GM18867 (cell line): Measurements from ENCODE around the gene SLC25A1.
"Not testable (repeated sequence)": the region's sequence is repeated elsewhere in the genome, so short reads cannot be mapped to it uniquely, and the experiment has no call there.

Experiments used
- ATAC-seq: cut with Tn5 transposase; IDR thresholded peaks from one replicate; pipeline ENCODE4 v1.9.1; 2021; ENCODE audit warnings: mild to moderate bottlenecking, moderate library complexity; ENCODE audit not compliant: unreplicated experiment

Gene SLC25A1

GRCh38 chr22:19207401-19207808, 28.9 kb upstream of the SLC25A1 start:
- no peak for ATAC-seq

DNA sequence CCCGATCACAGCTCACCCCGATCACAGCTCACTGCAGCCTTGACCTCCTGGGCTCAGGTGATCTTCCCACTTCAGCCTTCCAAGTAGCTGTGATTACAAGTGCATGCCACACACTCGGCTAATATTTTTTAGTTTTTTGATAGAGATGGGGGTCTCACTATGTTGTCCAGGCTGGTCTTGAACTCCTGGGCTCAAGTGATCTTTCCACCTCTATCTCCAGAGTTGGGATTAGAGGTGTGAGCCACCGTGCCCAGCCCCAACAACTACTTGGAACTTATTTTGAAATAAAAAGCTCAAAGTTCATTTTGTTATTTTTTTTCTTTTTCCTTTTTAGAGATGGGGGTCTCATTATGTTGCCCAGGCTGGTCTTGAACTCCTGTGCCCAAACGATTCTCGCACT, 27.8 kb upstream of the SLC25A1 start:
- no peak for ATAC-seq

DNA sequence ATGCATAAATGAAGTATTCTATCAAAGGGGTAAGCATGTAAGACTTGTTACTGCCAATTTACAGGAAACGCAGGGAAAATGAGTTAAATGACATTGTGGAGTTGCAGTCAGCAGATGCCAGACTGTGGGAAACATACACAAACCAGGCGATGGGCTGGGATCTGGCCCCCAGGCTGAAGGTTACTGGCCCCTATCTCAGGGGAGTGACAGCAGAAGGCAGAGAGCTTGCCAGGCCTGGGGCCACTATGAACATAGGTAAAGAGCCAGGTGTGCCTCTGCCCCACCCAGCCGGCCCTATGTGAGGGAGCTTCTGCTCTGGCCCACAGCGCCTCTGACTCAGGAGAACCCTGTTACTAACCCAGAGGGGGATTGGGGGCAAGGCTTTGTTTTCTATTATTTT, 26.1 kb upstream of the SLC25A1 start:
- ATAC-seq = no peak

GRCh38 chr22:19203834-19204233, 25.3 kb upstream of the SLC25A1 start:
- no peak for ATAC-seq

- ATAC-seq = not testable (repeated sequence)
Measured at GRCh38 chr22:19202799-19203186, 24.3 kb upstream of the SLC25A1 start.

DNA sequence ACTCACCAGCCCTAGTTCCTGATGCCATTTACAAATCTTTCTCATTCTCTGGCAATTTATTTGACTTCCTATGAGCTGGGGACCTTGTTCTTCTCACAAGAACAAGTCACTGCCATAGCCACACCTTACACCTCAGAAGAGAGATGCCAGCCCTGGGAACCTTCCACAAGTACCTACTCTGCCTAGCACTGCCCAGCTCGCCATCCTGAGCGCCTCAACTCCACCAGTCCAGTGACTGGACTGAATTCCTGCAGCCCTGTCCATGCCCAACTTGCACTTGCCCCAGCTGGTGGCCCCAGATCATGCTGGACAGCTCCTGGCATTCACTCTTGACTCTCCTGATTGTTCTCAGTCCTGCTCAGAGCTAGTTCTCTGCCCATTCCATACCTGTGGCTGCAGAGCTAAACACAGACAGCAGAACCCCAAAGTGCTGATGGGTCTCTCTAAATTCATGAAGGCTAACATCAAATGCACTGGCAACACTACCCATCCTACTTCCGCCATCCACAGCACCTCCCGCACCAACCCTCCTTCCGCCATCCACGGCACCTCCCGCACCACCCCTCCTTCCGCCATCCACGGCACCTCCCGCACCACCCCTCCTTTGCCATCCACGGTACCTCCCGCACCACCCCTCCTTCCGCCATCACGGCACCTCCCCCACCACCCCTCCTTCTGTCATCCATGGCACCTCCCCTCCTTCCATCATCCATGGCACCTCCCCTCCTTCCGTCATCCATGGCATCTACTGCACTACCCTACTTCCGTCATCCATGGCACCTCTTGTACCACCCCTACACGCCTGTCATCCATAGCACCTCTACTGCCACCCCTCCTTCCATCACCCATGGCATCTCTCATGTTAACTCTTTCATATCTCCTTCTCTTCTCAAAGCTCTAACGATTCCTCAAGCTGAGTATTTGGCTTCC, 23.6 kb upstream of the SLC25A1 start:
- no peak for ATAC-seq

DNA sequence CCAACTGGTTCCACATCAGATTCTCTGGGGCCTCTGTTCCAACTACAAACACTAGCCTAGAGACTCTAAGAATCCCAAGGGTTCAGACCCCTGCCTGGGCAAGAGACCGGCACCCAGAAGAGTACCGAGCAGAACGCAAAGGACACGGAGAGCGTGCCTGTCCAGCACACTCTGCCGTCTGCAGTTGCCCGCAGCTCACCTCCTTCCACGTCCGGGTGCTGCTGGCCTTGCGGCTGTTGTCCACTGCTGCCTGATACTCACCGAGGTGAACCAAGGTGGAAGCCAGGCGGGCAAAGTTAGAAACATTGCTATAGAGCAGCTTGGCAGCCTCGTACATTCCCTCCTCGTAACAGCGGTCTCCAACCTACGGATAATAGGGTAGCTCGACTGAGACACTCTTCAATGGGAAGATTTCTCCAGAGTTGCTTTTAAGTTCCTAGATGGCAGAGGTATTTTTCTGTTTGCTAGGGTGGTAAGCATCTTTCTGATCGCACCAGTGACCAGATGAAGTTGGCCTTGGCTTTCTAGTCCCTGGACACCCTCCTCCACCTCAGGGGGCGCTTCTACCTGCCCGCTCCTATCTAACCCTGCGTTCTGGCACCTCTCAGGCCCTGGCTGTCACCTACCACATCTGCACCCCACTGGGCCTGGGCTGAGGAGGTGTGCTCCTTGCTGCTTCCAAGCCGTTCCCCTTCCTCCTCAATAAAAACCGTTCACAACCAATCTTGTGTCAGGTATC, 22.8 kb upstream of the SLC25A1 start:
- no peak for ATAC-seq

- no peak for ATAC-seq
Measured at GRCh38 chr22:19199479-19199878, 20.9 kb upstream of the SLC25A1 start.

DNA sequence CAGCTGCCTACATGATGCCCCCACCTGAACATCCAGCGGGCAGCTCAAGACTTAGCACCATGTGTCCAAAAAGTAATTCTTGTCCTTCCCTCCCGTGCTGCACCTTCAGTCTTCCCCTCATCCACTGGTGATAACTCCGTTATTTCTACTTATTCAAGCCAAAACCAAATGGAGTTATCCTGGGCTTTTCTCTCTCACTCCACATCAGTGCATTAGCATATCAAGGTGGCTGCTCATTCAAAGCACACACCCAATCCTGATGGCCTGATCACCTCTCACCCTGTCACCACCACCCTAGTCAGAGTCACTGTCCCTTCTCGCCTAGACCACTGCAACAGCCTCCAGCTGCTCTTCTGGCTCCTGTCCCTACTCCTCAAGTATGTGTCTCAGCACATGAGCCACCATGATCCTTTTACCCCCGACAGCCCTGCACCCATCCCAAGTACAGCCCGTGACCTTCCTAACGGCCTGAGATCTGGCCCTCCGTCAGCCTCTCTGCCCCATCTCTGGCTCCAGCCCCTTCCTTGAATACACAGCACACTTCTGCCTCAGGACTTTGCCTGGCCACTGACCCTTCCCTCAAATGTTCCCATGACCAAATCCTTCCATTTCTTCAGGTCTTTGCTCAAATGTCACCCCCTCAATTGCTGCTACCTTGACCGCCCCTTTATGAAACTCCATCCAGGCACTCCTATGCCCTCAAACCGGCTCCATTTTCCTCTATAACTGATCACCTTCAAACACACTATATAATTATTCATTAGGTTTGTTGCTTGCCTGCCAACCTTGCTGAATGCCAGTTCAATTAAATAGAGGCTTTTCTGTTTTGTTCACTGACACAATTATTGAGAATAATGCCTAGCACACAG, 19.7 kb upstream of the SLC25A1 start:
- no peak for ATAC-seq

DNA sequence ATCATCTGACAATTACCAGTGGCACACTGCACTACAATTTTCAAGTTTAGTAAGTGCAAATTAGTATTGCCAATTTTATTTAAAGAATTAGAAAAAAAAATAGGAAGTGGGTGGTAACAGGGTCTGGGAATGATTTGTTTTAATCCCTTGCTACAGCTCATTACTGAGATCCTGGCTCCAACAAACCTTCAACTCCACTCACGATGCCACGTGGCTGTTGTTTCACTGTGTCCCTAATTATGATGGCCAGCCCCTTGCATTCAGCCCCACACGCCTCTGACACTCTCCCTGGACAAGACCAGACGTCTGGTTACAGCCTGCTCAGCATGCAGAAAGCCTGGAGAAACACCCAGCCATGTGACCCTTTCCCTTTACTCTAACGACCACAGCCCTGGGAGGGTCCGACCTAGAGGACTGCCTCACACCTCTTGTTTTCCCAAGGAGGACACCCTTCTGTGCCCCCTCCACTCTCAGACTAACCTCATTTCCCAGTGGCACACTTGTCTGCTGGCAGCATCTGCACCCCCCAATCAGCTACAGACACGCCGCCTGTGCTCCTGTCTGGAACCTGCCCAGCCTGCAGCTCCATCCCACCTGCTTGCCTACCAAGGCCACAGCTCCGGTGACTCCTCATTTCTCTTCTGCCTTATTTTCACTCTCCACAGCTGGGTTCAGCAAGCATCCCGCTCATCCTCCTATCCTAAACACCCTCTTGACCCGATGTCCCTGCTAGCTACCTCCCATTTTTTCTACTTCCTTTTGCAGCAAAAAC, 18.5 kb upstream of the SLC25A1 start:
- ATAC-seq = no peak

DNA sequence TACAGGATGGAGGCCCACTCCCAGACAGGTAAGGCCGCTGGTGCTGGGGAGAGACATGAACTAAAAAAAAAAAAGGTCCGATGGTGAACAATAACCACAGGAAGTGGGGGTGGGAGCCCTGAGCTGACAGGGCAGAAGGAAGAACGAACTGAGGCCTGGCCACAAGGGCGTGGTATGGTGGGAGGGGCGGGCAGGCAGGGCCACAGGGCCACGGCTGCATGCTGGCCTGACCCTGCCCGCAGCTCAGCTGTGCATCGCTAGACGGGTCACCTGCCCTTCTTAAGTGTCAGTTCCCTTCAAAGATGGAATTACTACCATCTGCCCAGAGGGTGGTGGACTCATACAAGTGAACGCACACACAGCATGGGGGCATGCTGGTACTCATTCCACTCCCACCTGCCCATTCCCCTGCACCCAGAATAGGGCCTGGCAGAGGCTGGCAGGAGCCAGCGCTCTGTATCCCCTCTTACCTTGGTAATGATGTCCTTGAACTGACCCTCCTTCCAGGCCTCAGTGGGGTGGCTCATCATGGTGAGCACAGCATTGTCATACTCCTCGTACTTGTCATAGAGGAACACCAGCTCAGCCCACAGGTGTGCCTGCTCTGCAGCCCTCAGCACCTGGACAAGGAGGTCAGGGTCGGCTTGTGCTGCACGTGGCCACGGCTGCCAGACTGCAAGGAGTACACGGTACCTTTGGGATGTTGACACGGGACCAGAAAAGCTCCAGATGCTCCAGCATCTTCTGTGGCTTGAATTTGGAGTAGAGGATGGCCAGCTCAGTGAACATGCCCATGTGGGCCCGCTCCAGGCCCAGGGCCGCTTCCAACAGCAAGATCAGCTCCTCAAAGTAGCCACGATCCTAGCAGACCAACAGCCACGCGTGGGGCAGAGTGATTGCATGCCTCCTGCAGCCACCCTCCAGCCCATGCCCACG, 17.5 kb upstream of the SLC25A1 start:
- ATAC-seq = no peak

- no peak for ATAC-seq
Measured at GRCh38 chr22:19194766-19195536, 16.4 kb upstream of the SLC25A1 start.

DNA sequence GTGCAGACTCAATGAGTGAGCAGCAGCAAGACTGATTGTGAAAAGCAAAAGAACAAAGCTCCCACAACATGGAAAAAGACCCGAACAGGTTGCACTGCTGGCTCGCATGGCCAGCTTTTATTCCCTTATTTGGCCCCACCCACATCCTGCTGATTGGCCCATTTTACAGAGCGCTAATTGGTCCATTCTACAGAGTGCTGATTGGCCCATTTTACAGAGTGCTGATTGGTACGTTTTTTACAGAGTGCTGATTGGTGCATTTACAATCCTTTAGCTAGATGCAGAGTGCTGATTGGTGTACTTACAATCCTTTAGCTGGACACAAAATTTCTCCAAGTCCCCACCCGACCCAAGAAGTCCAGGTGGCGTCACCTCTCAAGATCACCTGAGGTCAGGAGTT, 15.3 kb upstream of the SLC25A1 start:
- ATAC-seq = no peak

GRCh38 chr22:19187716-19188563, 9.4 kb upstream of the SLC25A1 start:
- no peak for ATAC-seq

DNA sequence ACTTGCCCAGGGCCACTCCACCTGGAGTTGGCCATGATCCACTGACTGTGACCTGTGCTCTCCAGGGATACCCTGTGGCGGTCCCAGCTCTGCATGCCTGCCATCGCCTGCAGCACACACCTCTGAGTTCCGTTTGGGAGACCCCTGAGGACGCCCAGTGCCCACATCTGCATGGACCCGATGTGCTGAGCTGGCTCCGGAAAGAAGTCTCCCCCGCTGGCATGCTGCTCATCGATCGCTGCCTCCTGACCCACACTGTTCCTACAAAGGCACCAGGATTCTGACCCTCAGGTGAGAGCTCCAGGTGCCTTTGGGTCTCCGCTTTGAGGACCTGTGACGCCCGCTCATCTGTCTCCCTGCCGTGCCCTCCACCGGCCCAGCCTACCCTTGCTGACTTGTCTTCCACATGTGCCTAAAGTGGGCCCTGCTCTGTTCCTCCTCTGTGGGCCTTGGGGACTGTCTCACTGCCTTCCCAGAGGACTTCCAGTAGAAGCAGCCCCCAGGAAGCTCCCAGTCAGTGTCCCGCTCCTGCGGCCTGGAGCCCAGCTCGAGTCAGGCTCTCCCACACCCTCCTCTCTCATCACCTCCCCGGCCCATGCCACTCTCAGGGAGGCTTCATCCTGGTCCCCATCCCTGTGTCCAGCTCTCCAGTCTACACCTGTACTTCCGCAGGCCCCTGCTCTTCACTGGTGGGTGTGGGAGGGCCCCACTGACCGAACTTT, 5.9 kb upstream of the SLC25A1 start:
- no peak for ATAC-seq

GRCh38 chr22:19183216-19183615, 4.7 kb upstream of the SLC25A1 start:
- no peak for ATAC-seq
